OCI-M1 (cell line): Measurements from ENCODE around the gene CNGB1.
"Not testable (repeated sequence)": the region's sequence is repeated elsewhere in the genome, so short reads cannot be mapped to it uniquely, and the experiment has no call there.

Source experiments
- DNase-seq: peaks from one replicate; lab custom pipeline; 2025; lab: John Stamatoyannopoulos, UW

The CNGB1 gene

GRCh38 chr16:57952909-57953308, 18.0 kb downstream of the CNGB1 start:
- DNase-seq: no peak

GRCh38 chr16:57951204-57951960, 19.5 kb downstream of the CNGB1 start:
- DNase-seq: no peak

- no peak for DNase-seq
These were observed 20.5 kb downstream of the CNGB1 start for GRCh38 chr16:57950382-57950781.

GRCh38 chr16:57949595-57950238, 21.2 kb downstream of the CNGB1 start:
- DNase-seq: no peak

- no peak for DNase-seq
These were observed 21.9 kb downstream of the CNGB1 start for GRCh38 chr16:57949013-57949412.

GRCh38 chr16:57948027-57948426, 22.9 kb downstream of the CNGB1 start:
- no peak for DNase-seq

GRCh38 chr16:57947261-57947660, 23.7 kb downstream of the CNGB1 start:
- no peak for DNase-seq

GRCh38 chr16:57946181-57946801, 24.6 kb downstream of the CNGB1 start:
- no peak for DNase-seq

- DNase-seq: no peak
These were observed 25.2 kb downstream of the CNGB1 start for GRCh38 chr16:57945740-57946138.

GRCh38 chr16:57944970-57945739, 25.8 kb downstream of the CNGB1 start:
- DNase-seq: no peak

GRCh38 chr16:57943381-57943780, 27.5 kb downstream of the CNGB1 start:
- DNase-seq: not testable (repeated sequence)

GRCh38 chr16:57941901-57942300, 29.0 kb downstream of the CNGB1 start:
- not testable (repeated sequence) for DNase-seq

- no peak for DNase-seq
These were observed 29.8 kb downstream of the CNGB1 start for GRCh38 chr16:57941016-57941664.

GRCh38 chr16:57940382-57940966, 30.5 kb downstream of the CNGB1 start:
- no peak for DNase-seq

GRCh38 chr16:57939872-57940224, 31.1 kb downstream of the CNGB1 start:
- DNase-seq: no peak

GRCh38 chr16:57938936-57939871, 31.7 kb downstream of the CNGB1 start:
- peak; percentile 15 for DNase-seq

GRCh38 chr16:57938484-57938883, 32.4 kb downstream of the CNGB1 start:
- no peak for DNase-seq

- no peak for DNase-seq
These were observed 33.1 kb downstream of the CNGB1 start for GRCh38 chr16:57937861-57938260.

GRCh38 chr16:57935904-57936303, 35.0 kb downstream of the CNGB1 start:
- DNase-seq: no peak

- no peak for DNase-seq
These were observed 40.4 kb downstream of the CNGB1 start for GRCh38 chr16:57930533-57930932.
